ENCODE data around the gene FAM131A.
A peak's percentile ranks its signal among the peaks of the same experiment; 100 is the strongest.

The FAM131A gene

DNA sequence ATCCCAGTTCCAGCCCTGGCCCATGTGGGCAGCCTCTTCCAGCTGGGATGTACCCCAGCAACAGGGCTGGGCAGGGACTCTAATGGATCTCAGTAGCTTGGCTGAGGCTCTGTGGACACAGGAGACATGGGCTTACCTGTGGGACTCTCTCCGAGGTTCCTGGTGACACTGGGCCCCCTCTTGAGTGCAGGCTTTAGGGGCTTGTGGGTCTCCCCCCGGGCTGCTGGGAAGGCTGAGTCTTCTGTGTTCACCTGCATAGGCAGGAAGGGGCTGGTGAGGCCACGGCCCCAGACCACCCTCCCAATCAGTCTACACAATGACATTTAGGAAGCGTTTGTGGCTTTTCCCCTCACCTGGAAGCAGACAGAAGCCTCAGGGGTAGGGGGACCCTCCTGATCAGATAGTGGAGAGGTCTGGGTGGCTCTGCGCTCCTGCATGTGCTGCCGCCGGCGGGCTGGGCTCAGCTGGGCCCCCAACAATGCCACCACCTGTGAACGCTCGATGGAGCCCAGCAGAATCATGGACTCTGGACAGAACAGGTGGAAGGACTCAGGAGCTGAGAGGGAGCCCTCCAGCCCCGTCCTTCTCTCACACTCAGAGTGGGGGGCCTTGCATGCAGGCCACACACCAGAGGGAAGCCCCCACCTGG lies 15.6 kb downstream of the FAM131A start:
- Histone ChIP-seq H3K36me3 (replicated peaks in 1 of 2; ENCODE audit: control insufficient read depth in 2 of 2, insufficient read depth in 2 of 2, low read length in 2 of 2) (peaks cover 63 to 92% of the 10 kb centered on the region in 2 donors), H2AK5ac (ENCODE audit: low read depth, low read length) (no peak overlapping the region), H2AFZ (ENCODE audit: low read length) (no peak overlapping the region), H4K91ac (ENCODE audit: low read depth, low read length, poor library complexity) (no peak overlapping the region), H3K79me1 (ENCODE audit: low read depth, low read length) (peaks cover 4% of the 10 kb centered on the region), H2BK5ac (ENCODE audit: low read length) (no peak overlapping the region), H3K18ac (ENCODE audit: low read length) (no peak overlapping the region), H4K8ac (ENCODE audit: low read depth, low read length) (no peak overlapping the region), H2BK120ac (ENCODE audit: low read depth, low read length) (no peak overlapping the region), H3K9me3 (replicated peaks in 1 of 2; ENCODE audit: control insufficient read depth in 2 of 2, insufficient read depth in 1 of 2, low read depth in 1 of 2, low read length in 2 of 2) (no peaks in the 10 kb centered on the region), H3K4me1 (ENCODE audit: control insufficient read depth in 2 of 2, insufficient read depth in 1 of 2, low read depth in 1 of 2, low read length in 2 of 2) (peaks cover 6 to 7% of the 10 kb centered on the region in 2 donors), H3K4me2 (ENCODE audit: insufficient read depth, low read length, poor library complexity, severe bottlenecking) (no peak overlapping the region), H3K14ac (ENCODE audit: low read length) (no peak overlapping the region), H3K9ac (ENCODE audit: low read depth, low read length, poor library complexity) (no peak overlapping the region), H3K23ac (ENCODE audit: low read depth, low read length, poor library complexity) (no peak overlapping the region), H2BK15ac (ENCODE audit: low read length) (no peak overlapping the region), H3K27me3 (ENCODE audit: control insufficient read depth in 3 of 3, insufficient read depth in 3 of 3, low read depth in 1 of 3, low read length in 3 of 3) (no peaks in the 10 kb centered on the region), H3K4ac (ENCODE audit: low read length) (no peak overlapping the region), H2BK12ac (ENCODE audit: low read length) (peak overlapping the region; percentile 46), H3K27ac (replicated peaks; ENCODE audit: low read length) (no peak overlapping the region), H3K4me3 (ENCODE audit: low read length in 2 of 2) (no peak overlapping the region)
- WGBS, 2 donors (ENCODE audit: extremely low coverage in 2 of 2, insufficient read length in 2 of 2, insufficient replicate concordance in 1 of 2) = no CpG with 5 or more reads among the region's 11 CpGs
- no peak for DNase-seq (ENCODE audit: low spot score)

- H3K27ac ChIP-seq (replicated peaks; ENCODE audit: low read length) = no peak overlapping the region
- no peak overlapping the region for H3K9ac ChIP-seq (ENCODE audit: low read depth, low read length, poor library complexity)
- H3K4me3 ChIP-seq (ENCODE audit: low read length in 2 of 2) = no peak overlapping the region
- H2AK5ac ChIP-seq (ENCODE audit: low read depth, low read length) = peak overlapping the region; percentile 86
- H3K18ac ChIP-seq (ENCODE audit: low read length) = no peak overlapping the region
- no peak overlapping the region for H3K14ac ChIP-seq (ENCODE audit: low read length)
- H3K79me1 ChIP-seq (ENCODE audit: low read depth, low read length) = peaks cover 5% of the 10 kb centered on the region
- DNase-seq (ENCODE audit: low spot score) = no peak
- no peaks in the 10 kb centered on the region for H3K27me3 ChIP-seq (ENCODE audit: control insufficient read depth in 3 of 3, insufficient read depth in 3 of 3, low read depth in 1 of 3, low read length in 3 of 3)
- H3K4ac ChIP-seq (ENCODE audit: low read length) = no peak overlapping the region
- no peak overlapping the region for H2BK12ac ChIP-seq (ENCODE audit: low read length)
- no peak overlapping the region for H3K4me2 ChIP-seq (ENCODE audit: insufficient read depth, low read length, poor library complexity, severe bottlenecking)
- peaks cover 6 to 8% of the 10 kb centered on the region in 2 donors for H3K4me1 ChIP-seq (ENCODE audit: control insufficient read depth in 2 of 2, insufficient read depth in 1 of 2, low read depth in 1 of 2, low read length in 2 of 2)
- H3K23ac ChIP-seq (ENCODE audit: low read depth, low read length, poor library complexity) = peak overlapping the region; percentile 75
- H2AFZ ChIP-seq (ENCODE audit: low read length) = no peak overlapping the region
- no CpG with 5 or more reads among the region's 11 CpGs for WGBS, 2 donors (ENCODE audit: extremely low coverage in 2 of 2, insufficient read length in 2 of 2, insufficient replicate concordance in 1 of 2)
- H2BK5ac ChIP-seq (ENCODE audit: low read length) = no peak overlapping the region
- peaks cover 69 to 92% of the 10 kb centered on the region in 2 donors for H3K36me3 ChIP-seq (replicated peaks in 1 of 2; ENCODE audit: control insufficient read depth in 2 of 2, insufficient read depth in 2 of 2, low read length in 2 of 2)
- H4K8ac ChIP-seq (ENCODE audit: low read depth, low read length) = no peak overlapping the region
- no peaks in the 10 kb centered on the region for H3K9me3 ChIP-seq (replicated peaks in 1 of 2; ENCODE audit: control insufficient read depth in 2 of 2, insufficient read depth in 1 of 2, low read depth in 1 of 2, low read length in 2 of 2)
- no peak overlapping the region for H2BK120ac ChIP-seq (ENCODE audit: low read depth, low read length)
- peak overlapping the region; percentile 73 for H2BK15ac ChIP-seq (ENCODE audit: low read length)
- no peak overlapping the region for H4K91ac ChIP-seq (ENCODE audit: low read depth, low read length, poor library complexity)
These were observed 16.1 kb downstream of the FAM131A start for GRCh38 chr3:184353546-184353941.

DNA sequence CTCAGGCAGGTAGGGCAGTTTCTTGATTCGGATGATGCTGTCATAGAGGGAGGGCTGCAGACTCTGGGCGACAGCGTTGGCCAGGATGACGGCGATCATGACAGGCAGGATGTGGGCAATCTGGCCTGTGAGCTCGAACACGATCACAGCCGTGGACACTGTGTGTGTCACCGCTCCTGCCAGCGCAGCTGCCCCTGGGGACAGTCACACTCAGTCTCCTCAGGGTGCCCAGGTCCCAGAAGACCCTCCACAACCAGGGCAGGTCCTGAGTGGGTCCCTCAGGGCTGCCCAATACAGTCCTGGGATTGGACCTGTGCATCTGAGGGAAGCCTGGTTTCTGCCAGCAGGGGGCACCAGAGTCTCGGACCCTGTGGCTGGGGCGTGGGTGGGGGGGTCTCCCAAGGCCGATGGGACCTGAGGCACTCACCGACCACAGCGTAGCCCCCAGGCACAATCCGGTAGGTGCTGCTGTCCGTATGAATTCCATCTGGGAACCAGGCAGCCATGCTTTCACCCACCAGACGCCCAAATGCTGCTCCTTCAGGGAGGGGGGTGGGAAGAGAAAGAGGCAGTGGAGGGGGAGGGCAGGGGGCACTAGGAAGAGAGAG lies 16.8 kb downstream of the FAM131A start:
- Histone ChIP-seq H4K8ac (ENCODE audit: low read depth, low read length) (no peak overlapping the region), H3K9ac (ENCODE audit: low read depth, low read length, poor library complexity) (peak overlapping the region; percentile 63), H2AFZ (ENCODE audit: low read length) (no peak overlapping the region), H3K79me1 (ENCODE audit: low read depth, low read length) (peaks cover 10% of the 10 kb centered on the region), H3K27ac (replicated peaks; ENCODE audit: low read length) (no peak overlapping the region), H3K4me1 (ENCODE audit: control insufficient read depth in 2 of 2, insufficient read depth in 1 of 2, low read depth in 1 of 2, low read length in 2 of 2) (peaks cover 6 to 15% of the 10 kb centered on the region in 2 donors), H3K27me3 (ENCODE audit: control insufficient read depth in 3 of 3, insufficient read depth in 3 of 3, low read depth in 1 of 3, low read length in 3 of 3) (no peaks in the 10 kb centered on the region), H3K18ac (ENCODE audit: low read length) (peak overlapping the region; percentile 85), H3K9me3 (replicated peaks in 1 of 2; ENCODE audit: control insufficient read depth in 2 of 2, insufficient read depth in 1 of 2, low read depth in 1 of 2, low read length in 2 of 2) (no peaks in the 10 kb centered on the region), H3K4me3 (ENCODE audit: low read length in 2 of 2) (no peak overlapping the region), H2BK5ac (ENCODE audit: low read length) (peak overlapping the region; percentile 16), H2AK5ac (ENCODE audit: low read depth, low read length) (peak overlapping the region; percentile 86), H3K14ac (ENCODE audit: low read length) (no peak overlapping the region), H3K4ac (ENCODE audit: low read length) (no peak overlapping the region), H2BK15ac (ENCODE audit: low read length) (peak overlapping the region; percentile 73), H3K4me2 (ENCODE audit: insufficient read depth, low read length, poor library complexity, severe bottlenecking) (no peak overlapping the region), H3K23ac (ENCODE audit: low read depth, low read length, poor library complexity) (peak overlapping the region; percentile 89), H2BK12ac (ENCODE audit: low read length) (no peak overlapping the region), H4K91ac (ENCODE audit: low read depth, low read length, poor library complexity) (no peak overlapping the region), H2BK120ac (ENCODE audit: low read depth, low read length) (no peak overlapping the region), H3K36me3 (replicated peaks in 1 of 2; ENCODE audit: control insufficient read depth in 2 of 2, insufficient read depth in 2 of 2, low read length in 2 of 2) (peaks cover 72 to 92% of the 10 kb centered on the region in 2 donors)
- no CpG with 5 or more reads among the region's 18 CpGs for WGBS, 2 donors (ENCODE audit: extremely low coverage in 2 of 2, insufficient read length in 2 of 2, insufficient replicate concordance in 1 of 2)
- no peak for DNase-seq (ENCODE audit: low spot score)

DNA sequence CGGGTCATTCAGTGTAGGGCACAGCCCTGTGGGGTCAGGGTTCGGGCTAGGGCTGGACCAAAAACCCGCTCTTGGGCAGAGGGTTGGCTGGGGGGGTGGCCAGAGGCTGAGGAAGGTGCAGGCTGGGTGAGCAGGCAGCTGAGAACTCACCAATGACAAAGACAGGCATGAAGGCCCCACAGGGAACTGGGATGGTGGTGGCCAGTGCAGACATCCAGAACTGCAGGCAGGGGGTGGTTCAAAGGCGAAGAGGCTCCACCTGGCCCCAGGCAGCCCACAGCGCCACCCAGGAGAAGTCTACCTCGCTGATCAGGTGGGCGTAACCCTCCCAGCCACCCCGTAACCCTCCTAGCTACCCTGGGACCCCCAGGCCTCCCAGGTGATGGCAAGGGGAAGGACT lies 17.4 kb downstream of the FAM131A start:
- Histone ChIP-seq H3K79me1 (ENCODE audit: low read depth, low read length) (peaks cover 10% of the 10 kb centered on the region), H3K4me1 (ENCODE audit: control insufficient read depth in 2 of 2, insufficient read depth in 1 of 2, low read depth in 1 of 2, low read length in 2 of 2) (peaks cover 8 to 20% of the 10 kb centered on the region in 2 donors), H4K91ac (ENCODE audit: low read depth, low read length, poor library complexity) (no peak overlapping the region), H2AFZ (ENCODE audit: low read length) (no peak overlapping the region), H2BK5ac (ENCODE audit: low read length) (peak overlapping the region; percentile 16), H3K9ac (ENCODE audit: low read depth, low read length, poor library complexity) (peak overlapping the region; percentile 54), H3K4me2 (ENCODE audit: insufficient read depth, low read length, poor library complexity, severe bottlenecking) (no peak overlapping the region), H3K4me3 (ENCODE audit: low read length in 2 of 2) (no peak overlapping the region), H3K36me3 (replicated peaks in 1 of 2; ENCODE audit: control insufficient read depth in 2 of 2, insufficient read depth in 2 of 2, low read length in 2 of 2) (peaks cover 72 to 88% of the 10 kb centered on the region in 2 donors), H2BK15ac (ENCODE audit: low read length) (peak overlapping the region; percentile 31), H2BK12ac (ENCODE audit: low read length) (no peak overlapping the region), H2AK5ac (ENCODE audit: low read depth, low read length) (peak overlapping the region; percentile 11), H4K8ac (ENCODE audit: low read depth, low read length) (no peak overlapping the region), H2BK120ac (ENCODE audit: low read depth, low read length) (no peak overlapping the region), H3K14ac (ENCODE audit: low read length) (no peak overlapping the region), H3K27ac (replicated peaks; ENCODE audit: low read length) (no peak overlapping the region), H3K27me3 (ENCODE audit: control insufficient read depth in 3 of 3, insufficient read depth in 3 of 3, low read depth in 1 of 3, low read length in 3 of 3) (no peaks in the 10 kb centered on the region), H3K9me3 (replicated peaks in 1 of 2; ENCODE audit: control insufficient read depth in 2 of 2, insufficient read depth in 1 of 2, low read depth in 1 of 2, low read length in 2 of 2) (no peaks in the 10 kb centered on the region), H3K18ac (ENCODE audit: low read length) (peak overlapping the region; percentile 81), H3K4ac (ENCODE audit: low read length) (no peak overlapping the region), H3K23ac (ENCODE audit: low read depth, low read length, poor library complexity) (no peak overlapping the region)
- WGBS, 2 donors (ENCODE audit: extremely low coverage in 2 of 2, insufficient read length in 2 of 2, insufficient replicate concordance in 1 of 2) = no CpG with 5 or more reads among the region's 8 CpGs
- no peak for DNase-seq (ENCODE audit: low spot score)
